Measurements from ENCODE around the gene CDH22.

The CDH22 gene

DNA sequence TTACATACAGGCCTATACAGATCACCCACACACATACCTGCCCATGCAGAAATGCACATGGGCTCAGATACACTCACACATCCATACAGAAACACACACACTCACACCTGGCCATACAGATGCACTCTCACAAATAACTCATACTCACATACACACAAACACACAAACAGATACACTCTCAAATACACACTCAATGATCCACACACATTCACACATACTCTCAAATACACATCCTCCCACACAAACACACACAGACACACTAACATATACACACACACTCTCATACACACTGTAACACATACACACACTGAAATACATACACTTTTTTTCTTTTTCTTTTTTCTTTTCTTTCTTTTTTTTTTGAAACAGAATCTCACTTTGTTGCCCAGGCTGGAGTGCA is 90.7 kb downstream of the CDH22 start:
- Histone ChIP-seq H3K27ac (ENCODE audit: low read length) (no peak overlapping the region), H4K20me1 (ENCODE audit: insufficient read depth, low read length) (peaks cover 11% of the 10 kb centered on the region; the same call in 1 of the 2 replicates), H3K27me3 (ENCODE audit: insufficient read depth, low read length, poor library complexity) (peaks cover 5% of the 10 kb centered on the region), H3K9ac (ENCODE audit: low read depth, low read length) (no peak overlapping the region), H3K79me2 (ENCODE audit: insufficient read depth, low read length) (no peaks in the 10 kb centered on the region), H3K4me2 (ENCODE audit: insufficient read depth, low read length) (no peak overlapping the region), H3K36me3 (ENCODE audit: insufficient read depth, low read length) (no peaks in the 10 kb centered on the region), H3K9me3 (ENCODE audit: insufficient read depth, low read length, severe bottlenecking) (no peaks in the 10 kb centered on the region), H3K4me3 (ENCODE audit: low read depth in 1 of 2, low read length in 2 of 2) (no peak overlapping the region), H2AFZ (ENCODE audit: low read depth, low read length) (no peak overlapping the region), H3K4me1 (ENCODE audit: insufficient read depth, low read length) (no peaks in the 10 kb centered on the region)
- no peak for ATAC-seq (ENCODE audit: insufficient read depth, low read depth)
- no peak for DNase-seq
- TF ChIP-seq, protein P1, sequence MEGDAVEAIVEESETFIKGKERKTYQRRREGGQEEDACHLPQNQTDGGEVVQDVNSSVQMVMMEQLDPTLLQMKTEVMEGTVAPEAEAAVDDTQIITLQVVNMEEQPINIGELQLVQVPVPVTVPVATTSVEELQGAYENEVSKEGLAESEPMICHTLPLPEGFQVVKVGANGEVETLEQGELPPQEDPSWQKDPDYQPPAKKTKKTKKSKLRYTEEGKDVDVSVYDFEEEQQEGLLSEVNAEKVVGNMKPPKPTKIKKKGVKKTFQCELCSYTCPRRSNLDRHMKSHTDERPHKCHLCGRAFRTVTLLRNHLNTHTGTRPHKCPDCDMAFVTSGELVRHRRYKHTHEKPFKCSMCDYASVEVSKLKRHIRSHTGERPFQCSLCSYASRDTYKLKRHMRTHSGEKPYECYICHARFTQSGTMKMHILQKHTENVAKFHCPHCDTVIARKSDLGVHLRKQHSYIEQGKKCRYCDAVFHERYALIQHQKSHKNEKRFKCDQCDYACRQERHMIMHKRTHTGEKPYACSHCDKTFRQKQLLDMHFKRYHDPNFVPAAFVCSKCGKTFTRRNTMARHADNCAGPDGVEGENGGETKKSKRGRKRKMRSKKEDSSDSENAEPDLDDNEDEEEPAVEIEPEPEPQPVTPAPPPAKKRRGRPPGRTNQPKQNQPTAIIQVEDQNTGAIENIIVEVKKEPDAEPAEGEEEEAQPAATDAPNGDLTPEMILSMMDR (IDR thresholded peaks at IDR 0.05; ENCODE audit: borderline replicate concordance, extremely low read depth, low read length, poor library complexity, severe bottlenecking), result no peak
- TF ChIP-seq EZH2 (IDR thresholded peaks at IDR 0.05; ENCODE audit: borderline replicate concordance, low read depth, low read length, severe bottlenecking), result no peak

DNA sequence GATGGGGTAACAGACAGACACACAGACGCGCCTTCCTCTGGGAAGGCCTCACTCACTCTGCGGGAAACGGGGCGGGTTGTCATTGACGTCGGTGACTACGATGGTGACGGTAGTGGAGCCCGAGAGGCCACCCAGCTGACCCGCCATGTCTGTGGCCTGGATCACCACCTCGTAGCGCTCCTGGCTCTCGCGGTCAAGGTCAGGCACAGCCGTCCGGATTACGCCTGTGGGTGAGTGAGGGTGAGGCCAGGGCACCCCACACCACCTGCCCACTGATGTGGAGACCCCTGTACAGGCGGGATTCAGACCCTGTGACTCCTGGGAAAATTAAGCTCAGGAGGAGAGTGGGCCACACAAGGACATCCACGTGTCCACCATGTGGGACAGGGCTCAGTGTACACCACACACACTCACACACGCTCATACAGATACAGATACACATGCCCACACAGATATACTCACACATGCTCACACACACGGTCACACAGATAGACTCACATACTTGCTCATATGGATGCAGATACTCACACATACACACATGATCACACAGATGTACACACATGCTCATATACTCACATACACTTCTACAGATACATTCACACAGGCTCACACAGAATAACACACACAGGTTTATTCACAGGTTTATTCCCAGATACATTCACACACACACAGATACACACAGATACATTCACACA is 91.4 kb downstream of the CDH22 start:
- Histone ChIP-seq H3K27ac (ENCODE audit: low read length) (no peak overlapping the region), H3K4me3 (ENCODE audit: low read depth in 1 of 2, low read length in 2 of 2) (no peak overlapping the region), H4K20me1 (ENCODE audit: insufficient read depth, low read length) (peaks cover 12% of the 10 kb centered on the region), H2AFZ (ENCODE audit: low read depth, low read length) (no peak overlapping the region), H3K9ac (ENCODE audit: low read depth, low read length) (no peak overlapping the region), H3K79me2 (ENCODE audit: insufficient read depth, low read length) (no peaks in the 10 kb centered on the region), H3K4me2 (ENCODE audit: insufficient read depth, low read length) (no peak overlapping the region), H3K4me1 (ENCODE audit: insufficient read depth, low read length) (no peaks in the 10 kb centered on the region), H3K9me3 (ENCODE audit: insufficient read depth, low read length, severe bottlenecking) (no peaks in the 10 kb centered on the region), H3K27me3 (ENCODE audit: insufficient read depth, low read length, poor library complexity) (peaks cover 5% of the 10 kb centered on the region), H3K36me3 (ENCODE audit: insufficient read depth, low read length) (no peaks in the 10 kb centered on the region)
- no peak for TF ChIP-seq EZH2 (IDR thresholded peaks at IDR 0.05; ENCODE audit: borderline replicate concordance, low read depth, low read length, severe bottlenecking)
- TF ChIP-seq, protein P1 (IDR thresholded peaks at IDR 0.05; ENCODE audit: borderline replicate concordance, extremely low read depth, low read length, poor library complexity, severe bottlenecking), result no peak
- DNase-seq (no peak), ATAC-seq (ENCODE audit: insufficient read depth, low read depth) (no peak)

DNA sequence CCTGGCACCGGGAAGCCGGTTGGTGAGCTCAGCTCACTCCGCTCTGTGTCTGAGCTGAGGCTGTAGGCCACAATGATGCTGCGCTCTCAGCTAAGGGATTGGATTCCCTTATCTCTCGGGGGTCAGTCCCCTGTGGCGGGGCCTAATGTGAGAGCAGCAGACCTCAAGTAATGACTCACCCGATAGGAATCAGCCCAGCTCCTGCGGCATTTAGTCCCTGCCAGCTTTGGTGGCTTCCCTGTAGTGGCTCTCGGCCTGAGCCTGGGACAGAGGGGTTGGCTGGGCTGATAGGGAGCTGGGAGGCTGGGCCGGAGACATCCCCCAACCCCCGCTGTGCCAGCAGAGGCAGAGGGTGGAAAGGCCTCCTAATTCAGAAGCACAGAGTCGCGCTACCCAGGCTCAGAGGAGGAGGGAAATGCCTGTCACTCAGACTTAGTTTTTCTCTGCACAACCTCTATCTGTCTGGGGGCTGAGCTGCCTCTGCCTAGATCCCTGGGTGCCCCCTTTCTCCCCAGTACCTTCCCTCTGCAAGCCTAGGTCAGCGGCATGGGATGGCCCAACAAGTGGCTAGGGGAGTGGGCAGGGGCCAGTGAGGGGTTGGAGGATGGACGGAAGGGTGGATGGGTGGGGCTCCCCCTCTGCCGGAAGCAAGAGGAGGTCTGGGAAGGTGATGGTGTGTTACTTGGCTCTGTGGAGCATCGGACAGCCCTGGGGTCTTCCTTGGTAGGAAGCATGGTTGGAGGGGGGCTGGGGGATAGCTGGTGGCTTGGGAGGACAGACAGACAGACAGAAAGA is 92.2 kb downstream of the CDH22 start:
- Histone ChIP-seq H4K20me1 (ENCODE audit: insufficient read depth, low read length) (peaks cover 15% of the 10 kb centered on the region), H3K79me2 (ENCODE audit: insufficient read depth, low read length) (no peaks in the 10 kb centered on the region), H2AFZ (ENCODE audit: low read depth, low read length) (no peak overlapping the region), H3K4me3 (ENCODE audit: low read depth in 1 of 2, low read length in 2 of 2) (no peak overlapping the region), H3K27ac (ENCODE audit: low read length) (no peak overlapping the region), H3K9me3 (ENCODE audit: insufficient read depth, low read length, severe bottlenecking) (no peaks in the 10 kb centered on the region), H3K4me2 (ENCODE audit: insufficient read depth, low read length) (no peak overlapping the region), H3K27me3 (ENCODE audit: insufficient read depth, low read length, poor library complexity) (peaks cover 5% of the 10 kb centered on the region), H3K9ac (ENCODE audit: low read depth, low read length) (no peak overlapping the region), H3K4me1 (ENCODE audit: insufficient read depth, low read length) (no peaks in the 10 kb centered on the region), H3K36me3 (ENCODE audit: insufficient read depth, low read length) (no peaks in the 10 kb centered on the region)
- no peak for TF ChIP-seq EZH2 (IDR thresholded peaks at IDR 0.05; ENCODE audit: borderline replicate concordance, low read depth, low read length, severe bottlenecking)
- TF ChIP-seq, protein P1 (IDR thresholded peaks at IDR 0.05; ENCODE audit: borderline replicate concordance, extremely low read depth, low read length, poor library complexity, severe bottlenecking), result no peak
- DNase-seq (no peak), ATAC-seq (ENCODE audit: insufficient read depth, low read depth) (no peak)

Measured in DND-41 (cell line).